Inflammatory macrophage (primary cell): ENCODE results near the gene PDE2A.

Source experiments
- DNase-seq, 2 donors: peaks; one replicate each; pipeline ENCODE4 v3.0.0-alpha.2; 2020 to 2022

Gene PDE2A

GRCh38 chr11:72587696-72588095 is 86.5 kb downstream of the PDE2A start:
- no peak for DNase-seq

- no peak for DNase-seq
Measured at GRCh38 chr11:72586321-72587090, 87.7 kb downstream of the PDE2A start.

- DNase-seq: peak; percentile 50 to 59
Measured at GRCh38 chr11:72585762-72586311, 88.4 kb downstream of the PDE2A start.

- peak in 1 of 2 donors; percentile 17 for DNase-seq
Measured at GRCh38 chr11:72584939-72585597, 89.2 kb downstream of the PDE2A start.

GRCh38 chr11:72584293-72584938 is 89.8 kb downstream of the PDE2A start:
- peak; percentile 91 to 95 for DNase-seq

GRCh38 chr11:72583616-72584292 is 90.5 kb downstream of the PDE2A start:
- no peak for DNase-seq

GRCh38 chr11:72583177-72583553 is 91.1 kb downstream of the PDE2A start:
- no peak for DNase-seq

- DNase-seq: no peak
Measured at GRCh38 chr11:72582206-72583176, 91.7 kb downstream of the PDE2A start.

- DNase-seq: no peak
Measured at GRCh38 chr11:72581067-72581466, 93.2 kb downstream of the PDE2A start.

- DNase-seq: no peak
Measured at GRCh38 chr11:72580642-72580950, 93.6 kb downstream of the PDE2A start.

GRCh38 chr11:72579816-72580641 is 94.2 kb downstream of the PDE2A start:
- no peak for DNase-seq

GRCh38 chr11:72578991-72579815 is 95.0 kb downstream of the PDE2A start:
- DNase-seq: no peak

- DNase-seq: no peak
Measured at GRCh38 chr11:72578566-72578965, 95.7 kb downstream of the PDE2A start.

GRCh38 chr11:72578051-72578450 is 96.2 kb downstream of the PDE2A start:
- DNase-seq: no peak

- DNase-seq: no peak
Measured at GRCh38 chr11:72577271-72577721, 96.9 kb downstream of the PDE2A start.

GRCh38 chr11:72576661-72577060 is 97.6 kb downstream of the PDE2A start:
- no peak for DNase-seq

GRCh38 chr11:72576243-72576595 is 98.0 kb downstream of the PDE2A start:
- no peak for DNase-seq

- no peak for DNase-seq
Measured at GRCh38 chr11:72575533-72576242, 98.5 kb downstream of the PDE2A start.
